A172 (cell line): ENCODE results near the gene ANKK1. TPM values are rescaled to one million over a fixed set of nuclear protein-coding genes. Genes with fewer than 3 reads are reported as not detected.

Experiments
- DNase-seq: peaks from one replicate; pipeline ENCODE4 v3.0.0-alpha.2; 2015; ENCODE audit warnings: low spot score
- total RNA-seq: library from RNA; depleted of rRNA; stranded (reverse); fragments of >200 nt; shearing (Covaris generic); gene quantifications from 2 replicates; pipeline ENCODE4 v1.2.3, GENCODE V29; 2014

The ANKK1 gene
- total RNA-seq, 1 experiment from 2014 or later, result not detected

DNA sequence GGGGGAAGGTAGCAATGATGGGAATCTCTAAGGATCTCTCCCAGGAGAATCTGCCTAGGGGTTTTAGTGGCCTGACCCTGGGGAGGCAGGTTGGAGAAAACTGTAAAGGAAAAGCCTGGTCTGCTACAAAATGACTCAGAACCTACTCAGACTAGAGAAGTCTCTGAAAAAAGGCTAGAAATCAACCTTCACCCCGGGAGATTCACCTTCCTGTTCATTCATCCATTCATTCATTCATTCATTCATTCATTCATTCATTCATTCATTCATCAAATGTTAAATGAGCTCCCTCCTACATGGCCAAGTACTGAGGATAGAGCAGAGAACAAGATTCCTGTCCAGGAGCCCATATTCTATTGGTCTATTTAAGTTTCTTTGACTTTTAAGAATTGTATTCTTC lies 8.9 kb upstream of the ANKK1 start:
- no peak for DNase-seq

DNA sequence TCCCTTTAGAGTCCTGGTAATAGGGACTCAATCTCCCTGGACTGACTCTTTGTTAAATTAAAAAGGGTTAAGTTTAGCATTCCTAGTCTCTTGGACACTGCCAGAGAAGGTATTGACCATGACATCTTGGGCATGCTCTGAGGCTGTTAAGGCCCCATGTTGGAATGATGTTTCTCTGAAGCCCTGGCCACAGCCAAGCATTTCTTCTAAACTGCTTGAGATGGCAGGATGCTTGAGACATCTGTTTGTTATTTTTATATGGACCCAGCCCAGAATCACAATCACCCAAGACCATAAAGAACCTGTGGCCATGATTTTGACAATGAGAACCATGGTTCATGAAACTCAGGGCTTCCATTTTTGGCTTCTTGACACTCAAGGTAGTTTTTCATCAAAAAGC lies 5.5 kb upstream of the ANKK1 start:
- no peak for DNase-seq

DNA sequence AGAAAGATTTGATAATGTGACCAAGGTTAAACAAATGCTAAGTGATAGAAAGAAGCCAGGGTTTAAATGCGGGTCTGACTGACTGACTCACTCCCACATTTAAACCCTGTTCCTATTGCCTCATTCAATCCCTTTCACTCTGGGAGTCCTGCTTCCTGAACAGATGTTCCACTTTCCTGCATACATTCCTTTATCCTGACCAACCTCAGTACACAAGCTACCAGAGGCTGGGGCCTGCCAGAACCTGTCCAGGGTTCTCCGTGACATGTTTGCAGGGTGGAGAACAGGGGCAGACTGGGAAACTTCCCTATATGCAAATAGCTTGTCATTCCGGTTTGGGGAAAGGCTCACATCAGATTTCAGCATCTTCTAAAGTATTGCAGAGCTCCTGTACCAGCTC lies 3.0 kb upstream of the ANKK1 start:
- peak; percentile 62 for DNase-seq

DNA sequence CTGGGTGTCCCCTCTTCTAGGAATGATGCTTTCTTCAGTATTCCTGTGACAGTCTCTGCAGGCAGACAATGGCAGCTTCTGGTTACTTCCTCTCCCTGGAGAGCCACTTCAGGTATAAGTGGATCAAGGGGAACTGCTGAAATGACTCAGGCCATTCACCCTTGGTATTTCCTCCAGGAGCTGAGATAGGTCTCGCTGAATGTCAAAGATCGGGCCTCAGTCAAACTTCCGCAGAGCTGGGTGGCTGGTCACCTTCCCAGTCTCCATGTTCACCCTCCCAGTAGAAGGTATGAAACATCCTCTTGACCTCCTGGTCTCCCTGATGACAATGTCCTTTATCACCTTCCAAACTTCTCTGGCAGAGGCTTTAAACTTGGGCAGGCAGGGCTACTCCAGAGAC lies 1.8 kb upstream of the ANKK1 start:
- DNase-seq, result no peak

- DNase-seq, result no peak
Measured at GRCh38 chr11:113386866-113387265, 713 bp upstream of the ANKK1 start.

GRCh38 chr11:113389272-113389671 lies 1.7 kb downstream of the ANKK1 start:
- no peak for DNase-seq

- DNase-seq, result no peak
Measured at GRCh38 chr11:113392236-113392921, 4.8 kb downstream of the ANKK1 start.

GRCh38 chr11:113393501-113393985 lies 6.0 kb downstream of the ANKK1 start:
- no peak for DNase-seq

DNA sequence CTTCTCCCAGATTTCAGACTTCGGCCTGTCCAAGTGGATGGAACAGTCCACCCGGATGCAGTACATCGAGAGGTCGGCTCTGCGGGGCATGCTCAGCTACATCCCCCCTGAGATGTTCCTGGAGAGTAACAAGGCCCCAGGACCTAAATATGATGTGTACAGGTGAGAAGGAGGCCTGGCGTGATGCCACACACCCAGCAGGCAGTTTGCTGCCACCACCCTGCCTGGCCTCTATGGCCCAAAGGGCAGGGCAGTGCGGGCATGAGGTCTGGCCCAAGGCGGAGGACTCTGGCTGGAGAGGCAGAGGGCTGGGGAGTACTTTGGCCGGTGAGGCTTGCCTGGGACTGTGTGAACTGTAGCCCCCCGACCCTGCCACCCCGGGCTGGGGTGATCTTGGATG lies 7.3 kb downstream of the ANKK1 start:
- DNase-seq, result no peak

GRCh38 chr11:113395782-113396336 lies 8.3 kb downstream of the ANKK1 start:
- no peak for DNase-seq

DNA sequence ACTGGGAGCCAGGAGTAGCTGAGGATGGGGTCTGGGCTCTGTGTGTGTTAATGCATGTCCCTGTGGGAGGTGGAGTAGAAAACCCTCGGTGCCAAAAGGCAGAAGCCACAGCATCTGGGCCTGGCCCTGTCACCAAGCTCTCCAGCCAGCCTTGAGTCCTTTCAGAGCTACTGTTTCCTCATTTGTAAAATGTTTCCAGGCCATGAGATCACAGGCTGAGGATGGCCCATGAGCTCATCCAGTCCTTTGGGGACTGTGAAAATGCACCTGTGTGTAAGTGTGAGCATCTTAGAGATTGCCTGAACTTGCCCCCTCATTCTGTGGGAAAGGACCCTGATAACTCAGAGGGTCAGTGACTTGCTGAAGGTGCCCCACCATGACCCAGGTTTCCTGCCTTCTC lies 9.1 kb downstream of the ANKK1 start:
- DNase-seq, result no peak

DNA sequence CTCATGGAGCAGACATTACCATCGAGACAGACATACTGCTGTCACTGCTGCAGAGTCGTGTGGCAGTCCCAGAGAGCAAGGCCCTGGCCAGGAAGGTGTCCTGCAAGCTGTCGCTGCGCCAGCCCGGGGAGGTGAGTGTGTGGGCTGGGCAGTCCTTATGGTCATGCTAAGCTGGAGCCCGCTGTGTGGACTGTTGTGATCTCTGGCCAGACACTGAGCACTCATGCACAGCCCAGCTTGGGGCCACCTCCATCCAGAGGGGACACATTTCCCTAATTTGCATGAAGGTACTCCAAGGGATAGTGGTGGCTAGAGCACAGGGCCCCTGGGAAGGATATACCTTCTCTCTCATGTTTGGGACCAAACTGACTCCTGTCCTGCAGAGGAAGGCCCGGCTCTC lies 9.6 kb downstream of the ANKK1 start:
- DNase-seq, result no peak

GRCh38 chr11:113397821-113398220 lies 10.2 kb downstream of the ANKK1 start:
- DNase-seq, result no peak

DNA sequence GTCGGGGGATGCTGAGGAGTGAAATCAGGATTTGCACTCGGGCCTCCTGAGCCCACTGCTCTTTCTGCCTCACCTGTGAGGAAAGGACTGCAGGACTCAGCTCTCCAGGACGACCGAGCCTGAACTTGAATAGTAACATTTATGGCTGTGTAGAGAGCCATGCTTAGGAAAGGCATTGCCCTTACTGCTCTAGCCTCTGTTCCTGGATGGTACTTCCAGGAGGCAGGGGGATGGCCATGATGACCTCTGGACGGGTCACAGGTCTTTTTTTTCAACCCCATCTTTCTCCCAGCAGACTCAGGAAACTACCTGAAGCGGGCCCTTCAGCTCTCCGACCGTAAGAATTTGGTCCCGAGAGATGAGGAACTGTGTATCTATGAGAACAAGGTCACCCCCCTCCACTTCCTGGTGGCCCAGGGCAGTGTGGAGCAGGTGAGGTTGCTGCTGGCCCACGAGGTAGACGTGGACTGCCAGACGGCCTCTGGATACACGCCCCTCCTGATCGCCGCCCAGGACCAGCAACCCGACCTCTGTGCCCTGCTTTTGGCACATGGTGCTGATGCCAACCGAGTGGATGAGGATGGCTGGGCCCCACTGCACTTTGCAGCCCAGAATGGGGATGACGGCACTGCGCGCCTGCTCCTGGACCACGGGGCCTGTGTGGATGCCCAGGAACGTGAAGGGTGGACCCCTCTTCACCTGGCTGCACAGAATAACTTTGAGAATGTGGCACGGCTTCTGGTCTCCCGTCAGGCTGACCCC lies 11.3 kb downstream of the ANKK1 start:
- DNase-seq, result no peak

DNA sequence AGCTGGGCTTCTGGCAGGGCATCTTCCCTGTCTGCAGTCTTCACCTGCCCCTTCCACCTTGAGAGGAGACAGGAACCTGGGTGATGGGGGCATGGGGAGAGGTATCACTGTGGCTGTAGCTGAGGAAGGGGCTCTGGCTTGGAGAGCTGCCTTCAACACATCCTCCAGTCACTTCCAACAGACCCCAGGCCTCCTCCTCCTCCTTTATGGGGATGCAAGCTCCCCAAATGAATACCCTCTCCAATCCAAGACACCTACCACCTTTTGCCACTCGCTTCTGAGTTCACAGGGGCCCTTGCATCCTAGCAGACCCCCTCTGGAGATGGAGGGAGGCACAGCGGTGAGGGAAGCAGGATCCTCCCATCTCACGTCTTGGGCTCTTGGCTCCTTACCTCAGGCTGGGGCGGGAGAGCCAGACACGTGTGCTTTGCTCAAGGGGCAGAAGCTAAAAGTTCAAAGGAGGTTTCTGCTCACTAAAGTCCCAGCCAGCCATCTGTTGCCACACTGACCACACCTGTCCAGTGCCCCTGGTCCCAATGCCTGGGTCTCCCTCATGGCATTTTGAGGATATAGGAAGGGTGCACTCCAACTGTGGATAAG lies 13.2 kb downstream of the ANKK1 start:
- DNase-seq, result no peak

DNA sequence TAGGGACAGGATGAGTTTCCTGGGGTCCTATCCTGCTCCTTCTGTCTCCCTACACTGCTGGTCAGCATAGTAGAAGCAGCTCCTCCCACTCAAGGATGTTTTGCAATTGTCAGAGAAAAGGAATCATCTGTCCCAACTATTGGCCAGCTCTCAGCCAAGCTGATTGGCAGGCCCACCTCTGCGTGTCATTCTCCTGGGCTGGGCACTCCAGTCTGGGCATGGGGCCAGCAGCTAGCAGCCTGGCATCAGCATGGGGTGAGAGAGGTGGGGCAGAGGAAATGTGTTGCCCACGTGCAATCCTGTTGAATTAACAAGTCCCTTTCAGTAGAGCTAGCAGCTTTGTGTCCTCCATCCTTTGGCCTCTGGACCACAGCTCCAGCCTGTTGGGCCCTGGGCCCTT lies 14.1 kb downstream of the ANKK1 start:
- DNase-seq, result peak; percentile 81

- no peak for DNase-seq
Measured at GRCh38 chr11:113404859-113405430, 17.4 kb downstream of the ANKK1 start.

DNA sequence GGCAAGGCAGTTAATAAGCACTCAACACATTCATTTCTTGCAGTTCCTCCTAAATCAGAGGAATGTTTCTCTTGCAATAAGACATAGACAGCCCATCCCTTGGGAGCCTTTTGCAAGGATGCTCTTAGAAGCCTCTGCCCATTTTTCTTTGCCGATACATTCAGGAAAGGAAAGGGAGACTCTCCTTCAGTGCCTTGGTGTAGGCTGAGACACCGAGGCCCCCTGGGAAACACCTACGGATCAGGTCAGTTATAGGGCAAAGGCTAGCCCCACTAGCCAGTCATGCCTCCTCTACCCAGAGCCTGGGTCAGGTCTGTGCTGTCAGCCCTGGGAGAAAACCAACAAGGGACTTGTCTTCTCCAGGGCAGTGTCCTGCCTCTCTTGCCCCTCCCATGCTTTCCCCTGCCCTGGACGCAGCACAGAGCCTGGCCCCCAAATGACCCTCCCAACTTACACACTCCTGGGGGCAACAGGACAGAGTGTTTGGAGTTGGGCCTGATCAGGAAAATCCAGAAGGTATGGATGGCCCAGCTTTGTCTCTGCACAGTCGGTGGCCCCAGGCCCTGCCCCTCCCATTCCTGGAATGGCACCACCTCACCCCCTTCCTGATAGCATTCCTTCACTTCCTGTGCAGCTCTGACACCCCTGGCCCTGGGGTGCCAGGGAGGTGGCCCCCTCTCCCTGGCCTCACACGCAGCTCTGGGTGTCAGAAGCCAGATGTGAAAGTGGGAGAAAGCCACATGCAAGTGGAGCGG lies 18.3 kb downstream of the ANKK1 start:
- no peak for DNase-seq

- no peak for DNase-seq
Measured at GRCh38 chr11:113407163-113407562, 19.6 kb downstream of the ANKK1 start.

DNA sequence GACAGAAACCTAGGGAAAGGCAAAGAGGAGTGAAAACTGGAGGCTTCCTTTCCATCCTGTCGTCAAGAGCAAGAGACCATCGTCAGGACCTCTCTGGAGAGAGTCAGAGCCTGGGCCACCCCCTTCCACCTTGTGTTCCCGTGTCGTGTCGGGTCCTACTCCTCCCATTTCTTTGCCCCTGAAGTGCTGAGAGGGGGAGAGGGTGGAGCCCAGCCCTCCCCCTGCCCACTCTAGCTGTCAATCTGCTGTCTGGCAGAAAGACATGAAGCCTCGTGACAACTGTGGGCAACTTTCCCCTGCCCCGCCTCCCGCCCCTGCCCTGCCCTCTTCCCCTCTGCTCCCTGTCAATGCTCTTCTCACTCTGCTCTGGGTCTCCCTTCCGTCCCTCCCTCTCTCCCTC lies 20.6 kb downstream of the ANKK1 start:
- DNase-seq, result no peak

DNA sequence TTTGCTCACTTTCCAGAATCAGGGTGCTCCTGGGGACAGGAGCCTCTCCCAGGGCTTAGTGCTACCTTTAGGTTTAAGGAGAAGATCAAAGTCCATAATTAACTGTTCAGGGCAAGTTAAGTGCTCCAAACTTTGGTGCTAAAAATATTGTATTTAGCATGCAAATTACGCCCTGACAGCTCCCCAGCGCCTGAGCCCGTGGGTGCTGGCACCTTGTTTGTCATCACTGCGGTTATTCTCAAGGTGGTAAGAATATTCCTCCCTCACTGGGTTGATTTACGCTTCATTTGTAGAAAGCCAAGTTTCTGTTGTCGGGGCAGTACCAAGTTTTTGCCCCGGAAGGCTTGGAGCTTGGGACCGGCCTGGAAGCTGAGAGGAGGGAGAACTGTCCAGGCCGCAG lies 21.3 kb downstream of the ANKK1 start:
- no peak for DNase-seq

- DNase-seq, result no peak
Measured at GRCh38 chr11:113409526-113409925, 21.9 kb downstream of the ANKK1 start.
